ENCODE data around the gene ZNF628. TPM values are rescaled to one million over a fixed set of nuclear protein-coding genes. Genes with fewer than 3 reads are reported as not detected.

Gene ZNF628
- total and polyA plus RNA-seq, 2 donors (not counting 1 experiment from before 2014, with no cell fraction given): 0.49 to 1.3 TPM

- Histone ChIP-seq H3K36me3 (ENCODE audit: control insufficient read depth, insufficient read depth, low read length) (peaks cover 4% of the 10 kb centered on the region), H3K27me3 (ENCODE audit: control insufficient read depth, insufficient read depth, low read length) (no peaks in the 10 kb centered on the region), H3K9me3 (ENCODE audit: control insufficient read depth, insufficient read depth, low read depth, low read length) (no peaks in the 10 kb centered on the region), H3K27ac (ENCODE audit: insufficient read depth, low read length) (no peak overlapping the region), H4K20me1 (ENCODE audit: control insufficient read depth, extremely low read depth, insufficient read depth, low read length) (no peaks in the 10 kb centered on the region), H2AFZ (ENCODE audit: low read length) (no peak overlapping the region), H3K4me1 (ENCODE audit: control insufficient read depth, extremely low read depth, insufficient read depth, low read length) (peaks cover 32% of the 10 kb centered on the region), H3K4me2 (ENCODE audit: extremely low read depth, insufficient read depth, low read length) (no peak overlapping the region), H3K4me3 (replicated peaks in 1 of 4; ENCODE audit: control extremely low read depth in 1 of 4, insufficient read depth in 1 of 4, low read depth in 3 of 4, low read length in 4 of 4) (no peak overlapping the region), H3K9ac (ENCODE audit: insufficient read depth, low read length) (no peak overlapping the region), H3K79me2 (ENCODE audit: control insufficient read depth, insufficient read depth, low read length) (peaks cover 8% of the 10 kb centered on the region)
- no peak for DNase-seq (ENCODE audit: low read depth in 2 of 2)
- no peak for TF ChIP-seq CTCF (conservative IDR thresholded peaks at IDR 0.05 in 1 of 2, IDR thresholded peaks at IDR 0.05 in 1 of 2; ENCODE audit: low read depth in 1 of 2, low read length in 2 of 2)
- TF ChIP-seq EZH2 (IDR thresholded peaks at IDR 0.05; ENCODE audit: low read length, missing control alignments): no peak
Observed at GRCh38 chr19:55492362-55492944, 16.0 kb downstream of the ZNF628 start.

- TF ChIP-seq EZH2 (IDR thresholded peaks at IDR 0.05; ENCODE audit: low read length, missing control alignments): no peak
- TF ChIP-seq CTCF (conservative IDR thresholded peaks at IDR 0.05 in 1 of 2, IDR thresholded peaks at IDR 0.05 in 1 of 2; ENCODE audit: low read depth in 1 of 2, low read length in 2 of 2): no peak
- Histone ChIP-seq H2AFZ (ENCODE audit: low read length) (no peak overlapping the region), H3K79me2 (ENCODE audit: control insufficient read depth, insufficient read depth, low read length) (peaks cover 8% of the 10 kb centered on the region), H3K4me2 (ENCODE audit: extremely low read depth, insufficient read depth, low read length) (peak overlapping the region; percentile 65), H3K36me3 (ENCODE audit: control insufficient read depth, insufficient read depth, low read length) (peaks cover 7% of the 10 kb centered on the region), H3K9me3 (ENCODE audit: control insufficient read depth, insufficient read depth, low read depth, low read length) (no peaks in the 10 kb centered on the region), H3K4me3 (replicated peaks in 1 of 4; ENCODE audit: control extremely low read depth in 1 of 4, insufficient read depth in 1 of 4, low read depth in 3 of 4, low read length in 4 of 4) (peak overlapping the region in 1 of 4 experiments; percentile 40), H4K20me1 (ENCODE audit: control insufficient read depth, extremely low read depth, insufficient read depth, low read length) (no peaks in the 10 kb centered on the region), H3K27ac (ENCODE audit: insufficient read depth, low read length) (peak overlapping the region; percentile 81), H3K4me1 (ENCODE audit: control insufficient read depth, extremely low read depth, insufficient read depth, low read length) (peaks cover 27% of the 10 kb centered on the region), H3K9ac (ENCODE audit: insufficient read depth, low read length) (peak overlapping the region; percentile 78), H3K27me3 (ENCODE audit: control insufficient read depth, insufficient read depth, low read length) (no peaks in the 10 kb centered on the region)
- DNase-seq (ENCODE audit: low read depth in 2 of 2): peak in 1 of 2 donors; percentile 48
Observed at GRCh38 chr19:55493052-55493644, 16.7 kb downstream of the ZNF628 start.

- Histone ChIP-seq H2AFZ (ENCODE audit: low read length) (no peak overlapping the region), H3K4me2 (ENCODE audit: extremely low read depth, insufficient read depth, low read length) (peak overlapping the region; percentile 74), H3K79me2 (ENCODE audit: control insufficient read depth, insufficient read depth, low read length) (peaks cover 8% of the 10 kb centered on the region), H3K27ac (ENCODE audit: insufficient read depth, low read length) (peak overlapping the region; percentile 81), H3K36me3 (ENCODE audit: control insufficient read depth, insufficient read depth, low read length) (peaks cover 7% of the 10 kb centered on the region), H3K4me3 (replicated peaks in 1 of 4; ENCODE audit: control extremely low read depth in 1 of 4, insufficient read depth in 1 of 4, low read depth in 3 of 4, low read length in 4 of 4) (peak overlapping the region in 2 of 4 experiments; percentile 3 to 55), H3K4me1 (ENCODE audit: control insufficient read depth, extremely low read depth, insufficient read depth, low read length) (peaks cover 27% of the 10 kb centered on the region), H4K20me1 (ENCODE audit: control insufficient read depth, extremely low read depth, insufficient read depth, low read length) (no peaks in the 10 kb centered on the region), H3K9ac (ENCODE audit: insufficient read depth, low read length) (peak overlapping the region; percentile 78), H3K9me3 (ENCODE audit: control insufficient read depth, insufficient read depth, low read depth, low read length) (no peaks in the 10 kb centered on the region), H3K27me3 (ENCODE audit: control insufficient read depth, insufficient read depth, low read length) (no peaks in the 10 kb centered on the region)
- no peak for DNase-seq (ENCODE audit: low read depth in 2 of 2)
- TF ChIP-seq EZH2 (IDR thresholded peaks at IDR 0.05; ENCODE audit: low read length, missing control alignments) (no peak), CTCF (conservative IDR thresholded peaks at IDR 0.05 in 1 of 2, IDR thresholded peaks at IDR 0.05 in 1 of 2; ENCODE audit: low read depth in 1 of 2, low read length in 2 of 2) (no peak)
Observed at GRCh38 chr19:55493645-55494171, 17.3 kb downstream of the ZNF628 start.

Measured in fibroblast of lung (primary cell).